OCI-LY3 (cell line): ENCODE measurements around the gene ST6GALNAC6.

Source experiments
- H2AFZ ChIP-seq: fragments of 200-600, 300-600 bp; shearing (Covaris generic); 2 replicates; pipeline ENCODE4 v1.6.0; 2014; ENCODE audit warnings: antibody characterized with exemption, low read depth, low read length
- H3K27ac ChIP-seq: fragments of 200-600, 300-600 bp; sonication (generic); 2 replicates; pipeline ENCODE4 v1.5.1; 2014; ENCODE audit warnings: mild to moderate bottlenecking, low read length, moderate library complexity, mixed read lengths
- H3K27me3 ChIP-seq: fragments of 200-600, 300-600 bp; sonication (generic); 2 replicates; pipeline ENCODE4 v1.6.1; 2014; ENCODE audit warnings: low read depth, low read length, mixed read lengths
- H3K36me3 ChIP-seq: fragments of 200-600, 300-600 bp; sonication (generic); replicated peaks from 2 replicates; pipeline ENCODE3; 2014; ENCODE audit warnings: low read depth, low read length, mixed read lengths
- H3K4me1 ChIP-seq: fragments of 300-600, 200-600 bp; sonication (generic); 2 replicates; pipeline ENCODE4 v1.6.1; 2014; ENCODE audit warnings: low read length, mixed read lengths
- H3K4me2 ChIP-seq: fragments of 200-600, 300-600 bp; sonication (generic); 2 replicates; pipeline ENCODE4 v1.6.1; 2014; ENCODE audit warnings: low read length, mixed read lengths
- H3K4me3 ChIP-seq: fragments of 300-600, 200-600 bp; sonication (generic); 2 replicates; pipeline ENCODE4 v1.5.1; 2014; ENCODE audit warnings: antibody characterized with exemption, mild to moderate bottlenecking, low read length, moderate library complexity
- H3K79me2 ChIP-seq: fragments of 300-600, 200-600 bp; shearing (Covaris generic); 2 replicates; pipeline ENCODE4 v1.6.1; 2014; ENCODE audit warnings: mild to moderate bottlenecking, low read length, mixed read lengths
- H3K9ac ChIP-seq: fragments of 300-600, 200-600 bp; shearing (Covaris generic); 2 replicates; pipeline ENCODE4 v1.6.0; 2014; ENCODE audit warnings: mild to moderate bottlenecking, low read length, moderate library complexity
- H3K9me3 ChIP-seq: fragments of 200-600, 300-600 bp; shearing (Covaris generic); 2 replicates; pipeline ENCODE4 v1.6.1; 2014; ENCODE audit warnings: low read length, mixed read lengths; ENCODE audit not compliant: insufficient read depth
- H4K20me1 ChIP-seq: fragments of 200-600, 300-600 bp; sonication (generic); 2 replicates; pipeline ENCODE4 v1.6.1; 2016; ENCODE audit warnings: low read length, mixed read lengths; ENCODE audit not compliant: insufficient read depth
- EZH2phosphoT487 ChIP-seq: fragments of 200-600 bp; shearing (Covaris generic); IDR thresholded peaks from 2 replicates; pipeline ENCODE4 v1.6.1; 2018; ENCODE audit warnings: antibody characterized with exemption, mixed run types, low read depth
- TF ChIP-seq, protein P1 (sequence below): fragments of 200-600, 300-600 bp; sonication (generic); IDR thresholded peaks from 2 replicates; pipeline ENCODE4 v1.5.1; 2014; ENCODE audit warnings: antibody characterized with exemption, low read length, low read depth

Gene ST6GALNAC6

GRCh38 chr9:127880143-127880542 is 19.3 kb downstream of the ST6GALNAC6 start:
- H3K79me2 ChIP-seq = no peaks in the 10 kb centered on the region
- no peaks in the 10 kb centered on the region for H3K27me3 ChIP-seq
- H4K20me1 ChIP-seq = no peaks in the 10 kb centered on the region
- TF ChIP-seq, protein P1, sequence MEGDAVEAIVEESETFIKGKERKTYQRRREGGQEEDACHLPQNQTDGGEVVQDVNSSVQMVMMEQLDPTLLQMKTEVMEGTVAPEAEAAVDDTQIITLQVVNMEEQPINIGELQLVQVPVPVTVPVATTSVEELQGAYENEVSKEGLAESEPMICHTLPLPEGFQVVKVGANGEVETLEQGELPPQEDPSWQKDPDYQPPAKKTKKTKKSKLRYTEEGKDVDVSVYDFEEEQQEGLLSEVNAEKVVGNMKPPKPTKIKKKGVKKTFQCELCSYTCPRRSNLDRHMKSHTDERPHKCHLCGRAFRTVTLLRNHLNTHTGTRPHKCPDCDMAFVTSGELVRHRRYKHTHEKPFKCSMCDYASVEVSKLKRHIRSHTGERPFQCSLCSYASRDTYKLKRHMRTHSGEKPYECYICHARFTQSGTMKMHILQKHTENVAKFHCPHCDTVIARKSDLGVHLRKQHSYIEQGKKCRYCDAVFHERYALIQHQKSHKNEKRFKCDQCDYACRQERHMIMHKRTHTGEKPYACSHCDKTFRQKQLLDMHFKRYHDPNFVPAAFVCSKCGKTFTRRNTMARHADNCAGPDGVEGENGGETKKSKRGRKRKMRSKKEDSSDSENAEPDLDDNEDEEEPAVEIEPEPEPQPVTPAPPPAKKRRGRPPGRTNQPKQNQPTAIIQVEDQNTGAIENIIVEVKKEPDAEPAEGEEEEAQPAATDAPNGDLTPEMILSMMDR = no peak
- no peak for TF ChIP-seq EZH2phosphoT487
- H3K9ac ChIP-seq = no peak overlapping the region
- H3K4me1 ChIP-seq = peaks cover 15% of the 10 kb centered on the region
- H3K4me2 ChIP-seq = peak overlapping the region; percentile 22; the same call in 1 of the 2 replicates
- no peak overlapping the region for H3K4me3 ChIP-seq
- no peak overlapping the region for H3K27ac ChIP-seq
- no peak overlapping the region for H2AFZ ChIP-seq
- no peaks in the 10 kb centered on the region for H3K9me3 ChIP-seq
- H3K36me3 ChIP-seq = no peaks in the 10 kb centered on the region

DNA sequence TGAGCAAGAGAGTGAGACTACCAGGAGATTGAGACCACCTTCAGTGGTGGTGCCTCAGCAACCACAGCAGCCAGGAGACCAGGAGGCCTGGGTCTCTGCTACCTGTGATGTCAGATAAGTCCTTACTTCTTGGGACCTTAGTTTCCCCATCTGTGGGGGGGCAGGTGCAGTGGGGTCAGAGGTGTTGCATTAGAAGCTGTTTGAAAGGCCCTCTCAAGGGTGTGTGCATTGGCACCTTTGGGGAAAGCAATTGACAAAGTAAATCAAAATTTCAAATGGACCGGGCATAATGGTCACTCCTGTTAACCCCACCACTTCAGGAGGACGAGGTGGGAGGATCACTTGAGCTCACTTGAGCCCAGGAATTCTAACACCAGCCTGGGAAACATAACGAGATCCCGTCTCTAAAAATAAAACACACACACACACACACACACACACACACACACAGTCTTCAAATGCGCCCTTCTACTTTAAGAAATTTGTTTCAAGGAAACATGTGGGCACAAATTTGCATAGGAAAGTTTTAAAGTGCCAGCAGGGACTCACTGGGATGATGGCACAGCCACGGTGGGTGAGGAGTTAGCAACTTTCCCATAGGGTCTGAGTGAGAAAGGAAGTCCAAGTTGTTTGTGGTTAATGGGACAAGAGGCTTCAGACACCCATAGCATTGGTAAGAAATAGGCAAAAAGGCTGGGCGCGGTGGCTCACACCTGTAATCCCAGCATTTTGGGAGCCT is 20.6 kb downstream of the ST6GALNAC6 start:
- no peak overlapping the region for H3K9ac ChIP-seq
- no peaks in the 10 kb centered on the region for H3K27me3 ChIP-seq
- H4K20me1 ChIP-seq = no peaks in the 10 kb centered on the region
- no peak for TF ChIP-seq EZH2phosphoT487
- TF ChIP-seq, protein P1 = no peak
- H3K79me2 ChIP-seq = no peaks in the 10 kb centered on the region
- H3K36me3 ChIP-seq = no peaks in the 10 kb centered on the region
- no peaks in the 10 kb centered on the region for H3K9me3 ChIP-seq
- no peak overlapping the region for H3K4me2 ChIP-seq
- H3K4me3 ChIP-seq = no peak overlapping the region
- H2AFZ ChIP-seq = no peak overlapping the region
- no peak overlapping the region for H3K27ac ChIP-seq
- H3K4me1 ChIP-seq = peaks cover 15% of the 10 kb centered on the region

DNA sequence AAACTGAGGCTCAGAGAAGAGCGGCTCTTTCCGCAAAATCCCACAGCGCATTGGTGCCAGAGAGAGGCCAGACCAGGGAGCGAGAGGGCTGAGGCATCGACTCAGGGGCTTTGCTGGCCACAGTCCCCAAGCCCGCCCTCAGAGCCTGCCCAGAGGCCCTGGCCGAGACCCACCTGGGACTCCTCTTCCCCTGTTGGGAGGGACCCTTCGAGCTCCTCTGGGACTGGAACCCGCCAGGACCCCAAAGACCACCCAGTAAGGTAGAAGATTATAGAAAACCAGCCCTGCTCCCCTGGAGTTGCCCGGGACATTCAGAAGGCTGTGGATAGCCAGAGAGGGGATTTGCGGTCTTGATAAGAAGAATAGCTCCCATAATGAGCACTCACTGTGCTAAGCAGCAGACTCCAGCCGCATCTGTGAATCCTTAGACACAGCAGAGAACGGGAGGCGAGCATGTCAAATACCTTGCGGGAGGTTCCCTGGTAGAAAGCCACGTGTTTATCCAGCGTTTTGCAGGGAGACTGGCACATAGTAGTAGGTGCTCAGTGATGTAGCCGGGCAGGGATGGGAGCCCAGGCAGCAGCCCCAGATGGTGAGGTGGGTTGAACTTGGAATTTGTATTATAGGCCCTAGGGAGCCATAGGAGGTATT is 21.3 kb downstream of the ST6GALNAC6 start:
- peaks cover 15% of the 10 kb centered on the region for H3K4me1 ChIP-seq
- H3K4me3 ChIP-seq = no peak overlapping the region
- H3K27ac ChIP-seq = no peak overlapping the region
- no peaks in the 10 kb centered on the region for H3K36me3 ChIP-seq
- H3K79me2 ChIP-seq = no peaks in the 10 kb centered on the region
- H3K9ac ChIP-seq = no peak overlapping the region
- no peaks in the 10 kb centered on the region for H3K9me3 ChIP-seq
- no peaks in the 10 kb centered on the region for H4K20me1 ChIP-seq
- H2AFZ ChIP-seq = no peak overlapping the region
- no peaks in the 10 kb centered on the region for H3K27me3 ChIP-seq
- TF ChIP-seq EZH2phosphoT487 = no peak
- TF ChIP-seq, protein P1 = no peak
- H3K4me2 ChIP-seq = no peak overlapping the region

DNA sequence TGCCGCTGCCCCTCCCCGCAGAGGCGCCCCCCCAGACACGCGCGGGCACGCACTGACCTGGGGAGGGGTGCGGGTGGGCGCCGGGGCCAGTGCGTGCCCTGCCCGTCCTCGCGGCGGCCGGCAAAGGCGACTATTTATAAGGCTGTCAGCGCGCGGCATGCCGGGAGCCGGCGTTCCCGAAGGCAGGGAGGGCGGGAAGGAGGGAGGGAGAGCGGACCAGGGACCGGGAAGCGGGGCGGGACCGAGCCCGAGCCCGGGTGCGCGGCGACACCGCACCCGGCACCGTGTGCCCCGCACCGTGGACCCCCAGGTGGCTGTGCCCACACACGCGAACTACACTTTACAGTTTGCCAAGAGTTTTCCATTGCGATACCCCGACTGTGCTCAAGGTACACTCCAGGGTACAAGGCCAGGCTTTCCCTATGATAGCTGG is 21.8 kb downstream of the ST6GALNAC6 start, which contains the start of gene AK1:
AK1 (minus strand) TSS at position 110 of the 433 bp plus-strand sequence. CDS start 3,058 bp downstream, outside the sequence.
- no peaks in the 10 kb centered on the region for H3K27me3 ChIP-seq
- H3K9me3 ChIP-seq = no peaks in the 10 kb centered on the region
- no peaks in the 10 kb centered on the region for H3K36me3 ChIP-seq
- no peak within 1 kb of the TSS for H2AFZ ChIP-seq
- TF ChIP-seq, protein P1 = no peak
- TF ChIP-seq EZH2phosphoT487 = no peak
- H3K79me2 ChIP-seq = no peaks in the 10 kb centered on the region
- no peak within 1 kb of the TSS for H3K4me3 ChIP-seq
- H3K4me1 ChIP-seq = peaks cover 15% of the 10 kb centered on the region
- H3K27ac ChIP-seq = no peak within 1 kb of the TSS
- H3K9ac ChIP-seq = no peak within 1 kb of the TSS
- no peaks in the 10 kb centered on the region for H4K20me1 ChIP-seq
- no peak within 1 kb of the TSS for H3K4me2 ChIP-seq
